ENCODE data around the gene APP.
"Not testable (repeated sequence)": the region's sequence is repeated elsewhere in the genome, so short reads cannot be mapped to it uniquely, and the experiment has no call there.

The APP gene

DNA sequence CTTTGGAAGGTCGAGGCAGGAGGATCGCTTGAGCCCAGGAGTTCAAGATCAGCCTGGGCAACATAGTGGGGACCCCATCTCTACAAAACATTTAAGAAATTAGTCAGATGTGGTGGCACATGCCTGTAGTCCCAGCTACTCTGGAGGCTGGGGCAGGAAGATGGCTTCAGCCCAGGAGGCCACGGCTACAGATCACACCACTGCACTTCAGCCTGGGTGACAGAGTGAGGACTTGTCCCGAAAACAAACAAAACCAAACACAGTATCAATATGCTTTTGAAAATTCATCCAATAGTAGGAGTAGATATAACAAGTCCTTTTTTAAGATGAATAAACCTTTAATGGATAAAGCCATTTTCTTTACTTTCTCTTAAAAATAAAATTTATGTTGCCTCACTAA, 8.5 kb downstream of the APP start:
- DNase-seq: no peak

GRCh38 chr21:26159869-26160268, 10.7 kb downstream of the APP start:
- DNase-seq: no peak

GRCh38 chr21:26157801-26158200, 12.8 kb downstream of the APP start:
- no peak for DNase-seq

GRCh38 chr21:26154753-26155152, 15.8 kb downstream of the APP start:
- DNase-seq: no peak

DNA sequence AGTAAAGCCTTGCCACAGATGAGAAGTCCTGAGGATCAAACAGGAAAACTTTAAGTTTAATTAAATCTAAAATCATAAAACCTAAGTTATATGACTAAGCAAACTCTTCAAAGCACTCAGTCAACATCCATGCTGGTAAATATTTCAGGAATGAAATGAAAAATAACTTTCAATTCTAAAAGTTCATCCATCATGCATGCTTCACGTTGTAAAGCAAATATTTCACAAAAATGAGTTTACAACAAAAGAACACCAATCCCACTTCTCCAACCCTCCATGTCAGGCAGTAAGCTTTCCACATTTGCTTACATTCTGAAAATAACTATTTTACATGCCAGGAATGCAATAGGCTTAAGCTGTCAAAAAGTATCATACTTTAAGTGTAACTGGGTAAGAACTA, 16.8 kb downstream of the APP start:
- DNase-seq: no peak

GRCh38 chr21:26148840-26149354, 21.7 kb downstream of the APP start:
- no peak for DNase-seq

DNA sequence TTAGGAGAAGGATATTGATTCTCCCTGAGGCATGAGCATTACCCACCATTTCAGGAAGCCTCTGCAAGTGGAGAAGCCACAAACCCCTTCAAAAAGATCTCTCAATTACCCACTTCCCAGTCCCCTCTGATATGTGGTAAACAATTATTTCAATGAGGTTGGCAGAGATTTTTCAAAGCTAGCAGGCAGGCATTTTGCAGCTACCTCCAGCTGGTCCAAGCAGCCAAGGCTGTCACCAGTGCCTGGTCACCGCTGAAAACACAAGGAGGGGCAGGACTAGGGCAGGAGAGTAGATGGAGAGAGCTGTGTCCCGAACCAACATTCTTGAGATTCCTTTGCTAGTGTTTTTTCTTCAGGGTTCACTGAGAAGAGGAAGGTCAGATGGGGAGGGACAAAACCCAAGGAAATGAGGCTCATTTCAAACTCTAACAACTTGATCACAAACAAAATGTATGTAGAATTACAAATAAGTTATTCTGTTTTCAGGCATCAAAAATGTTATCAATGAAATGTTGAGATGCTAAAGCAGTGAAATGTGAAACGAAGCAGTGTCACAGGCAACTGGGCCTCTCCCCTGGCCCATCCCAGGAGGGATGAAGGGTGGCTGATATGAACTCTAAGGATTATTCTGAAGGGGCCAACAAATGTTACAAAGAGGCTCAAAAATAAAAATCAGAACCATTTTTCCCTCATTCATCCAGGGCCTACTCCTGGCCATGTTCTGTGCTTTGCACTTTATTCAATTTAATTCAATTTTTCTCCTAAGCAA, 22.3 kb downstream of the APP start:
- DNase-seq: no peak

DNA sequence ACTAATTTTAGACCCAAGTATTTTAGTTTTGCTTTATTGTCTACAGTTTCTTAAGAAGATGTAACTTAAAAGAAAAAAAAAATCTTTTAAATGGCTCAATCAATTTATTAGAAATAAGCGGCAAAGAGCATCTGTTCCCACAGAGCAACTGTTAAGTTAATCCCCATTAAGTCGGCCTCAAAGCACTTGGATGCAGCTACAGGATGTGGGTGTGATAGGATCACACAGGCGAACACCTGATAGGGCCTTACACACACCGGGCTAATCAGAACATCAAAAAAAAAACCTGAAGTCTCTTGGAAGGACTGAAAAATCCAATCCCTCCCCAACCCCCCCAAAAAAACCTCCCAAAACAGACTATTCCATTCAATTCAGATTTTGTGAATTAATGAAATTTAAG, 23.0 kb downstream of the APP start:
- DNase-seq: peak in 1 of 2 experiments; percentile 10

DNA sequence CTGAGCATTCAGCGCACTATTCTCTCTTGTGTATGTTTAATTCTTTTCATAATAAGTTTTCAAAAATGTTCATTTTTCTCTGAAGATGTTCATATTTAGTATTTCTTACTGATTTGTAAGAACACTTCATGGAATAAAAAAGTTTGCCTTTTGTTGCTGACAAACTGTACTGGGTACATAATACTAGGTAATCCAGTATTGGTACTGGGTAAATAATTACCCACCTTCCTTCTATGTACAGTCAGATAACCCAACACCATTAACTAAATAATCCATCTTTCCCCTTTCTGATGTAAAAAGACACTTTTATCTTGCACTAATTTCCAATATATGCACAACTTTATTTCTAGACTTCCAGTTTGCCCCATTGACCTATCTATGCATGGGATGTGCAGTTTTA, 23.9 kb downstream of the APP start:
- no peak for DNase-seq

DNA sequence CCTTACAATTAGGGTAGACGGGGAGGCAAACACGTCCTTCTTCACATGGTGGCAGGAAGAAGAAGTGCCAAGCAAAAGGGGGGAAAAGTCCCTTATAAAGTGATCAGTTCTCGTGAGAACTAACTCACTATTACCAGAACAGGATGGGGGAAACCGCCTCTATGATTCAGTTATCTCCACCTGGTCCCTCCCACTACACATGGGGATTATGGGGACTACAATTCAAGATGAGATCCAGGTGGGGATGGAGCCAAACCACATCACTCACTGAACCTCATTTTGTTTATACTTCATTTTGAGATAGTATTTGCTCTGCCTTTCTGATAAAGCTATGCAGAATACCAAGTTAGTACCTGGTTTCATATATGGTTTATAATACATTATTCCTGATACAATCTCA, 26.5 kb downstream of the APP start:
- DNase-seq: no peak

DNA sequence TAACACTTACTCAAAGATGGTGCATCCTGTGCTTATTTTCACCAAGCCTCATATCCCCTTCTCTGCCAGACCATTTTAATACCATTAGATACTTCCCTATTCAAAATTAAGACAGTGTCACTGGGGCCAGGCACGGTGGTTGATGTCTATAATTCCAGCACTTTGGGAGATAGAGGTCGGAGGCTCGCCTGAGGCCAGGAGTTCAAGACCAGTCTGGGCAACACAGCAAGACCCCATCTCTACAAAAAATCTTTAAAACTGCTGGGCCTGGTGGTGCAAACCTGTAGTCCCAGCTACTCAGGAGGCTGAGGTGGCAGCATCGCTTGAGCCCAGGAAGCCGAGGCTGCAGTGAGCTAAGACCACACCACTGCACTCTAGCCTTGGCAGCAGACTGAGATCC, 28.2 kb downstream of the APP start:
- no peak for DNase-seq

- DNase-seq: no peak
Measured at GRCh38 chr21:26140926-26141325, 29.6 kb downstream of the APP start.

- DNase-seq: no peak
Measured at GRCh38 chr21:26140164-26140579, 30.4 kb downstream of the APP start.

GRCh38 chr21:26138615-26139257, 31.8 kb downstream of the APP start:
- DNase-seq: no peak

- no peak for DNase-seq
Measured at GRCh38 chr21:26137379-26138060, 33.0 kb downstream of the APP start.

- DNase-seq: no peak
Measured at GRCh38 chr21:26136671-26137070, 33.9 kb downstream of the APP start.

- no peak for DNase-seq
Measured at GRCh38 chr21:26135520-26135919, 35.0 kb downstream of the APP start.

GRCh38 chr21:26131554-26131953, 39.0 kb downstream of the APP start:
- DNase-seq: no peak

GRCh38 chr21:26131053-26131452, 39.5 kb downstream of the APP start:
- DNase-seq: not testable (repeated sequence)

DNA sequence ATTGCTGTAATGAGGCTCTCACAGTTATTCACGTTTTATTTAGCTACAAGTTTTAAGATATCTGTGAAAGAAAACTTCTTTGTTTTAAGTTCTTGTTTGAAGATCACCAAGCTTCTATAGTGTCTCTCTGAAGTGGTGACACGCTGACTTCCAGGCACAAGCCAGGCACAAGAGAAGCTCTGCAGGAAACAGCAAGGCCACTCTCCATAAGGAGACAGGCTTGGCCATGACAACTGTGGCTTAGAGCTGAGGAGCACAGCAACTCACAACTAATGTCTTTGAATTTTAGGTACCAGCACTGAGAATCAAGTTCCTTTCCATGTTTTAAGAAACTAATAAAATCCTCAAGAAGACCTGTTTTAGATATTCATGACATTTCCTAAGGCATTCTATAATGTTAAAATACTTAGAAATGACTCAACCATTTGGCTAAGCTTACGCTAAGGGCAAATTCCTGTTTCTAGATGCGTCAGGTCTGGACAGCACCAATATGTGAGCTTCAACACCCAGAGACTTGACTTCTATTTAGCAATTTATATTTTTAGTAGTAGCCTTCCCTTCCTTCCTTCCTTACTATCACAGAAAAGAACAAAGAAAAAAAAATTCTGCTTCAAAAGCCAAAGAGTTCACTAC, 40.2 kb downstream of the APP start:
- no peak for DNase-seq

DNA sequence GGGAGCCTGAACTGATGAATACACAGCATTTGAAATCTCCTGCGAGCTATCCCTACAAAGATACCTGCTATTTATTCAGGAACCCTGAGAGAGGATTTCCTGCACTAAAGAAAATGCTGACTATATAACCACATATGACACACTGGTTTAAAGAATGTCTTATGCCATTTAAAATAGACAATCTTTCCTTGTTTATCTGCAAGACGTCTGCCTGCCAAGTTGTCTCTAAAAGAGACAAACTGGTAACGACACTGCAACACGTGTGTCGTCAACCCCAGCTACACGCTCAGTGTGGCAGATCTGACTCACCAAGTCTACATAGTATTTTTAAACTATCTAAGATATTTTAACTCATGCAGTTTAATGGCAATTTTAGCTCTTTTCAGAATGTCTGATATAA, 42.7 kb downstream of the APP start:
- no peak for DNase-seq

DNA sequence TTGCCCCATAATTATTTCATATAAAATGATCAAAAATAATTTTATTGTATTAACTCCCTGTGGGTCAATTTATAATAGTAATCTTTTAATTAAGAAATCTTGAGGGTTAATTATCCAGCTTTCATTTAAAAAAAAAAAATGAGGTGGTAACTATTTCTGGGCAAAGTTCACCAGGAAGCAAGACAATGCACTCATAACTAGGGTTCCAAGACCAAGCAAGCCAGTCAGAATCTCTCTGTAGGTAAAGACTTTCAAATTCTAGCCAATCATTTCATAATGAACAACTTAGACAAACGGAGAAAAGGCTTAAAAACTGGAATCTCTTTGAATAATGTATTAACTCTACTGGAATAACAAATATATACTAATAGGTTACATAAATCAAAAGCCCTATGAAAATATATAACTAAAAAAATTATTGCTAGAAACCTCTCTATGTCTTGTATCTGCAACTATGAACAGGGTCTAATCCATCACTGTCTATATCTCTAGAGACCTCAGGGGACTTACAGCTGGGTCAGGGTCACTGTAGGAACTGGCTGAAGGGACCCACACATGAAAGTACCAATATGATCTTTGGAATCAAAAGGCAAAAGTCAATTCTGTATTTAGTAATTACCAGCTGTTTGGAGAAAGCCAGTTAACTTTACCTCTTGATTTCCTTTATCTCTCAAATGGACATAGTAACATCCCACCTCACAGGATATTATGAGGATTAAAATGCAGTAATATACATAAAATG, 43.3 kb downstream of the APP start:
- DNase-seq: no peak

DNA sequence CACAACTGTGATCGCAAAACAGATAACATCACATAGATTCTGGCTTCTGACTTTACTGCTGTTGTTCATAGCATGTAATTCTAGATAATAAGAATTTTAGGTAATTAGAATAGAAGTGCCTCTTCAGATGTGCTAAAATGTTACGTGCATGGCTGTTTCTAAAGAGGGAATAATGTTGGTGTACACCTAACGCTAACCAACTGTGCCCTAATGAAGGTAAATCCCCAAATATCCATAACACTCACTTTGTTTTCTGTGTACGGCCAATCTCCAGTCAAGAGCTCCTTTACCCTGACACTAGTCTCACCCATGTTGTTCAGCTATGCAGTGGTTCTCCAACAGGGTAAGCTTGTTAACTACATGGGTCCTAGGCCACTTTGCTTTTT, 44.4 kb downstream of the APP start:
- no peak for DNase-seq

All from NCI-H446 (cell line).